Vagina (tissue), 2 donors: ENCODE results near the gene IQGAP2.

Experiments used
- CTCF ChIP-seq, 3 experiments: fragments of 450-650 bp in 2 of 3; fragments of 200-600 bp in 1 of 3; sonication (generic) in 1 of 3; IDR thresholded peaks; one replicate each; pipeline ENCODE4 v1.5.1; 2017 to 2019; ENCODE audit warnings: antibody characterized with exemption in 3 of 3, mild to moderate bottlenecking in 2 of 3, moderate library complexity in 2 of 3
- POLR2A ChIP-seq, 2 donors: fragments of 450-650 bp; IDR thresholded peaks; one replicate each; pipeline ENCODE4 v1.6.1; 2017; ENCODE audit warnings: antibody characterized with exemption in 2 of 2, mild to moderate bottlenecking in 2 of 2, moderate library complexity in 2 of 2
- POLR2AphosphoS5 ChIP-seq, 2 donors: sonication (generic); formaldehyde crosslinking; IDR thresholded peaks; one replicate each; pipeline ENCODE4 v1.9.0; 2017; ENCODE audit warnings: antibody characterized with exemption in 2 of 2, mild to moderate bottlenecking in 2 of 2, low read depth in 1 of 2; ENCODE audit not compliant: insufficient read depth in 1 of 2

GRCh38 chr5:76754668-76755078, 351.6 kb downstream of the IQGAP2 start:
- no peak for TF ChIP-seq CTCF (IDR thresholded peaks at IDR 0.05)
- TF ChIP-seq POLR2A (IDR thresholded peaks at IDR 0.05): no peak
- no peak for TF ChIP-seq POLR2AphosphoS5 (IDR thresholded peaks at IDR 0.05; ENCODE audit: insufficient read depth in 1 of 2, low read depth in 1 of 2)
